Measurements from ENCODE around the gene GLO1. TPM values are rescaled to one million over a fixed set of nuclear protein-coding genes. Genes with fewer than 3 reads are reported as not detected.

The GLO1 gene
- total RNA-seq, 2 experiments from 2014 or later = 88.8 to 90.7 TPM

DNA sequence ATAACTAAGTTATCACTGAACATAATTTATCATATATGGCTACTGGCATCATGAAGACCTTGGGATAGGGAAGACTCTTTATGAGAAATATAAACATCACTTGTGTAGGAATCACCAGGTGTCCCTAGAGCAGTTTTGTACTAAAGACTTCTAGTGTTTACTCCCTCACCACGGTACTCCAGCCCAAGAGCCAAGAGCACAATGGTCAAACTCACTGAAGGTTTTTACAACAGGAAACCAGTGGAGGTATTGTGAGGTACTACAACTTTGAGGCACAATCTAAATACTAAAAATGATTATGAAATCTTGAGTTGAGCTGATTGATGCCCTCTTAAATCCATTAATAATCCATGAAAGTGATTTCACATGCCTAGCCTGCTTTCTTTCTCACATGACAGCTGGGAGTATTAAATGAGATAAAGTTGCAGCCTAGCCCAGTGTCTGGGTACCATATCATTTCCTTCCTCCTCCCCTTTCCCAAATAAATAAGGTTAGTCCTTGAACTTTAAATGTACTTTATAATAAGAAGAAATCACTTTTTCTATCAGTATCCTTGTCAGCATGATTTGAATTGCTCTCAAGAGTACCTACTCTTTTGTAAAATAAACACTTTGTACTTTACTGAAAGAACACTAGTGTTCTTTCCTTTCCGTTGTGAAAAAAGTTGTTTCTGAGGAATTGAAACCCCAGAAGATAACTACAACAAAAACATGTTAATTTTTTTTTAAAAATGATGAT lies 26.5 kb downstream of the GLO1 start:
- no peak overlapping the region for H3K27ac Mint-ChIP-seq
- peaks cover 47% of the 10 kb centered on the region for H3K36me3 Mint-ChIP-seq
- POLR2A ChIA-PET = interaction anchor here (0.6 kb wide), 1 partner anchor 32 kb away, joined by 4 read pairs; no protein-coding TSS in a partner anchor
- H3K9me3 Mint-ChIP-seq = peaks cover 3% of the 10 kb centered on the region
- DNase-seq (no peak), ATAC-seq (ENCODE audit: low read depth) (no peak)
- H3K4me3 Mint-ChIP-seq = no peak overlapping the region
- H3K27me3 Mint-ChIP-seq = no peaks in the 10 kb centered on the region
- H3K4me1 Mint-ChIP-seq = peaks cover 25% of the 10 kb centered on the region

DNA sequence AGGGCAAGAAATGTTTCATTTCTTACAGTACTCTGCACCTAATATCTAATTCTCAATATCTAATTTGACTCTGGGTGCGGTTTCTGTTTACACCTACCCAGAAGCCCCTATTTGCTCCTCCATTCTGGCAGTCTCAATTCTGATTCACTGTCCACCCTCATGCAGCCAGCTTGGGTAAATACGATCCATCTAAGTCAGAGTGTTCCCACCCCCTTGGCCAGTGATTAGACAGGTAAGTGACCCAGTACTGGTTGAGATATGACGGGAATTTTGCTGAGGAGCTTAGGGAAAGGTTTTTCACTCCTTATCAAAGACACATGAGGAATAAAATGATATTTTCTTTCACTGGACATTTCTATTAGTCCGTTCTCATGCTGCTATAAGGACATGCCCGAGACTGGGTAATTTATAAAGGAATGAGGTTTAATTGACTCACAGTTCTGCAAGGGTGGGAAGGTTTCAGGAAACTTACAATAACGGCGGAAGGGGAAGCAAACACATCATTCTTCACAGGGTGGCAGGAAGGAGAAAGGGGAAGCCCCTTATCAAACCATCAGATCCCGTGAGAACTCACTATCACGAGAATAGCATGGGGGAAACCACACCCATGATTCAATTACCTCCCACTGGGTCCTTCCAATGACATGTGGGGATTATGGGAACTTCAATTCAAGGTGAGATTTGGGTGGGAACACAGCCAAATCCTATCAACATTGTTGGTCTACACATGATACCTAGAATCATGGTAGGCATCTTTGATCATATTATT lies 29.4 kb downstream of the GLO1 start:
- POLR2A ChIA-PET = interaction anchor here (0.8 kb wide), 1 partner anchor 29 kb away, joined by 3 read pairs; the partner anchor contains the start of gene GLO1
- H3K27me3 Mint-ChIP-seq = no peaks in the 10 kb centered on the region
- H3K27ac Mint-ChIP-seq = peak overlapping the region; percentile 52
- H3K9me3 Mint-ChIP-seq = peaks cover 3% of the 10 kb centered on the region
- peaks cover 23% of the 10 kb centered on the region for H3K4me1 Mint-ChIP-seq
- ATAC-seq (ENCODE audit: low read depth) (no peak), DNase-seq (no peak)
- H3K4me3 Mint-ChIP-seq = no peak overlapping the region
- peaks cover 40% of the 10 kb centered on the region for H3K36me3 Mint-ChIP-seq

DNA sequence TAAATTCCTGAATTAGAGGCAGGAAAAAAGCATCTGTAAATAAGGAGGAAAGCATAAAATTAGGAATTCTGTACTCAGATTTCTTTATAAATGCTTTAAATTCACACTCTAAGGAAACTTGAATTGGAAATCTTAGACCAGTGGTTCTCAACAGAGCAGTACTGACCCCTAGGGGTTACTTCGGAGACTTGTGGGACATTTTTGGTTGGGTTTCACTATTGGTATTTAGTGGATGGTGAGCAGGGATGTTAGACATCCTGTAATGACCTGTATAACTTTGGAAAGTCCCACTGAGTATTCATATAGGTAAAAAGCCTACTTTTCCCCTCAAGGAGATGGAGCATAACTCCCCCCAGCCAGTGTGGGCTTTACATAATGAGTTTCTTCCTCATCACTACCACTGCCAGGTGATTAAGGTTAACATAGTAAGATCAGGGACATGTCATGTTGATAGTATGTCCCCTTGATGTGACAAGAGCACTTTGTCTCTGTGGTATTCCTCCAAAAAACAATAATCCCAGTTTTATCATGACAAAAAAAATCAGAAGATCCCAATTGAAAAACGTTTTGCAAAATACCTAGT lies 31.0 kb downstream of the GLO1 start:
- POLR2A ChIA-PET = no interaction called here
- DNase-seq = no peak
- Mint-ChIP-seq H3K4me3 (no peak overlapping the region), H3K9me3 (peaks cover 3% of the 10 kb centered on the region), H3K27ac (no peak overlapping the region), H3K36me3 (peaks cover 33% of the 10 kb centered on the region), H3K4me1 (peaks cover 21% of the 10 kb centered on the region), H3K27me3 (no peaks in the 10 kb centered on the region)
- ATAC-seq (ENCODE audit: low read depth) = peak; percentile 86

DNA sequence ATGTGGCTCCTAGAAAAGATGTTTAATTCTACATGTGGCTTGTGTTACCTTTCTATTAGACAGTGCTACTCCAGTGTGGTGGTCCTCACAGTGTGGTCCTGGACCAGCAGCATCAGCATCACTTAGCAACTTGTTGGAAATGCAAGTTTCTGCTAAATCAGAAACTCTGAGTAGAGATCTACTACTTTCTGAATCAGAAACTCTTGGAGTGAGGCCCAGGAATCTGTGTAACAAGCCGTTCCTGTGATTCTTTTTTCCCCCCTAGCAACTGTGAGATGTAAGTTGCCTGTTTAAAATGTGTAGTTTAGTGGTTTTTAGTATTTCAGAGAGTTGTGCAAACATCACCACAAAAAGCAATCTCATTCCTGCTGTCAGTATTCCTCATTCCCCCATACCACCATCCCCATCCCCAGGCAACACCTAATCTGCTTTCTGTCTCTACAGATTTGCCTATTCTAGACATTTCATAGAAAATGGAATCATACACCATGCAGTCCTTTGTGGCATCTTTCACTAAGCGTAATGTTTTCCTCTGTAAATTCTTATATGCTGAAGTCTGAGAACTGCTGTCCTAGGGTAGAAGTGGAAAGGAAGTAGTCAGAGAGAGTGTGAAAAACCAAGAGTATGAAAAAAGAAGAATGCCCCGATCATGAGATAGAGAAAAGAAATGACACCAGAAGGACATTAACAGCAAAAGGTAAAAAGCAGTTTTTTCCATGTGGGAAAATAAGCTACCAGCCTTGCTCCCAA lies 44.4 kb downstream of the GLO1 start:
- H3K27ac Mint-ChIP-seq = no peak overlapping the region
- H3K27me3 Mint-ChIP-seq = no peaks in the 10 kb centered on the region
- H3K9me3 Mint-ChIP-seq = no peaks in the 10 kb centered on the region
- H3K4me1 Mint-ChIP-seq = no peaks in the 10 kb centered on the region
- POLR2A ChIA-PET = no interaction called here
- ATAC-seq (ENCODE audit: low read depth) = no peak
- DNase-seq = no peak
- H3K4me3 Mint-ChIP-seq = no peak overlapping the region
- peaks cover 11% of the 10 kb centered on the region for H3K36me3 Mint-ChIP-seq

DNA sequence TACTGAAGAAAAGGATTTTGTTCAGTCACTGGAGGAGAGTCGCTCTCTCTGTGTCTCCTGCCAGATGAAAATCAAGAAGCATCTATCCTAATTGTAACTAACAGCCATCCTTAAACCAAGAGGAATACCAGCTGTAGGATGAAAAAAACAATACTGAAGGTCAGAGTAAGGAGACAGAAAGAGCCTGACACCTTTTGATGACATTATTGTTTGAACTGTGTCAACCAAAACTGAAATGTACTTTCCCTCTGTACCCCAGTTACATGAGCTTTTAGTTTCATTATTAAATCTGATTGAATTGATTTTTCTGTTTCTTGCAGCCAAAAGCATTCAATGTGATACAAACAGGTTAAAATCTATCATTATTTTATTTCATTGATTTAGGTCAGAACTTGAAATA lies 46.0 kb downstream of the GLO1 start:
- Mint-ChIP-seq H3K4me1 (no peaks in the 10 kb centered on the region), H3K4me3 (no peak overlapping the region), H3K27ac (no peak overlapping the region), H3K9me3 (no peaks in the 10 kb centered on the region), H3K36me3 (peaks cover 9% of the 10 kb centered on the region), H3K27me3 (no peaks in the 10 kb centered on the region)
- DNase-seq = no peak
- ATAC-seq (ENCODE audit: low read depth) = no peak
- POLR2A ChIA-PET = no interaction called here

DNA sequence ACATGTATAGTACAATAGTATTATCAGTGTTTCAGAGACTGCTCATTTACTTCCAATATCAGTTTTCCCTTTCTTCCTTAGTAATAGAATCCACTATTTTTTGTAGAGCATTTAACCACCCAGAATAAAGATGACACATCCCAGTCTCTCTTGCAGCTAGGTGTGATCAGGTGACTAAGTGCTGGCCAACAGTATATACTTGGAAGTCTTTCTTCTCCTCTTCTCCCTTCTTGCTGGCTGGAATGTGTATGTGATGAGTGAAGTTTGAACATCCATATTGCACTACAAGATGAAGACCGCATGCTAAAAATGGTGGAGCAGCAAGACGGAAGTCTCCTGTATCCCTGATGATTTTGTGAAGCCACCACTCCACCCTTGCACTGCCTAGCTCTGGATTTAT lies 48.7 kb downstream of the GLO1 start:
- peaks cover 8% of the 10 kb centered on the region for H3K36me3 Mint-ChIP-seq
- POLR2A ChIA-PET = no interaction called here
- no peak overlapping the region for H3K27ac Mint-ChIP-seq
- H3K4me3 Mint-ChIP-seq = no peak overlapping the region
- no peaks in the 10 kb centered on the region for H3K4me1 Mint-ChIP-seq
- no peaks in the 10 kb centered on the region for H3K27me3 Mint-ChIP-seq
- ATAC-seq (ENCODE audit: low read depth) (no peak), DNase-seq (no peak)
- peaks cover 4% of the 10 kb centered on the region for H3K9me3 Mint-ChIP-seq

DNA sequence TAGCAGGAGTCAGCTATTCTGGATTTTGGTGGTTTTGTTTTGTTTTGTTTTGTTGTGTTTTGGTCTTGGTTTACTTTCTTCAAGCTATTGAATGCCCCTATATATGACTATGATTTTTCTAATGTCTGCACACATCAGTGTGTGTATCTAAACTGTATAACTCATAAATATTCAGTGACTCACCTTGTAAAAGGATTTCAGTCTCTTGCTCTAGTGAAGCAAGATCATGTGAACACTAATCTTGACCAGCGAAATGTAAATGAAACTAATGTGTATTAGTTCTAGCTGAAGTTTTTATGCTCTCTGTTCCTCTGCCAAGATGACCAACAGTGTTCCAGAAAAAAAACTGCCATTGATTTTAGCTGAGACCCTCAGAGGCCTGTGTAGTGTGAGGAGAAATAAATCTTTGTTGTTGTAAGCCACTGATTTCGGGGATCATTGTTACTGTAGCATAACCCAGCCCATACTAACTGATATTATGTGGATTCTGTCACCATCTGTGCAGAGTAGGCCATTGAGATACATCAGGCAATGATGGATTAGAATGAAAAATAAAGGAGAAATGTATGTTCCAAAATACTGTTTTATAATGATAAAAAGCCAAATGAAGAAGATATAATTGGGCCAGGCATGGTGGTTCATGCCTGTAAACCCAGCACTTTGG lies 51.7 kb downstream of the GLO1 start:
- Mint-ChIP-seq H3K27me3 (no peaks in the 10 kb centered on the region), H3K36me3 (peaks cover 8% of the 10 kb centered on the region), H3K4me1 (no peaks in the 10 kb centered on the region), H3K4me3 (no peak overlapping the region), H3K27ac (no peak overlapping the region), H3K9me3 (peaks cover 4% of the 10 kb centered on the region)
- POLR2A ChIA-PET = no interaction called here
- DNase-seq = no peak
- no peak for ATAC-seq (ENCODE audit: low read depth)

DNA sequence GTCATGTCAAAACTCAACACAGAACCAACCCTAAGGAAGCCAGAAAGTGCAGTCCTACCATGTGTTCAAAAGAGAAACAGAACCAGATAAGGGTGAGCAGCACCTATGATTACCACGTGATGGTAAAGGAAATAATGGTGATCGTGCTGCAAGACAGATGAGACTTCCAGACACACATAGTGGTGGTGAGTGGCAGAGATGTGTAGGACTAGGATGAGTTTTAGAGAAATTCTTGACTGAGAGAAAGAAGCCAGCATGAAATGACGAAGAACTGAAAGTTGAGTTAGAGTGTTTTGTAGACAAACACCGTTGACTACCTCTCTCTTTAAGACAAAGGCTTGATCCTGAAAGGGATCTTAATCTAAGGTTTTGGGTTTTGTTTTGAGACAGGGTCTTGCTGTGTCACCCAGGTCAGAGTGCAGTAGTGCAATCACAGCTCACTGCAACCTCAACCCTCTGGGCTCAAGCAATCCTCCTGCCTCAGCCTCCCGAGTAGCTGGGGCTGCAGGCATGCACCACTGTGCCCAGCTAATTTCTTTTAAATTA lies 52.7 kb downstream of the GLO1 start:
- Mint-ChIP-seq H3K4me3 (no peak overlapping the region), H3K27me3 (no peaks in the 10 kb centered on the region), H3K27ac (no peak overlapping the region), H3K9me3 (peaks cover 4% of the 10 kb centered on the region), H3K4me1 (no peaks in the 10 kb centered on the region), H3K36me3 (peaks cover 8% of the 10 kb centered on the region)
- ATAC-seq (ENCODE audit: low read depth) = no peak
- POLR2A ChIA-PET = no interaction called here
- DNase-seq = no peak

DNA sequence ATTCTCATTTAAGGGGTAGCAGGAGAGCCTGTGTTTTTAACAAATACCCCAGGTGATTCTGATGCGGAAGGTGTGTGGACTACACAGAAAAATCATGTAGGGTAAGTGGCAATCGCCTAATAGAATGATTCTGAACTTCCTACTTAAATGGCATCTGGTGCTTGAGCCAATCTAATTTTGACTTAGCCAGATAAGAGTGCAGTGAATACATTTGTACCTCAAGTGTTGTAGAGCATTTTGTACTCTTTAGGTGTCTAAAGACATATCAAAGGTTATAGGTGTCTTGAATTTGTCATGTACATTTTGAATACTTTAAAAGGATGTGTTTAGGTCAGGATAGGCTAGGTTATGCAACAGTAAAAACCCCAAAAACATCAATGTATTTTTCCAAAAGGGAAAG lies 53.2 kb downstream of the GLO1 start:
- H3K4me1 Mint-ChIP-seq = no peaks in the 10 kb centered on the region
- no peaks in the 10 kb centered on the region for H3K27me3 Mint-ChIP-seq
- no peak overlapping the region for H3K4me3 Mint-ChIP-seq
- DNase-seq (no peak), ATAC-seq (ENCODE audit: low read depth) (no peak)
- no peak overlapping the region for H3K27ac Mint-ChIP-seq
- POLR2A ChIA-PET = no interaction called here
- H3K36me3 Mint-ChIP-seq = peaks cover 8% of the 10 kb centered on the region
- peaks cover 4% of the 10 kb centered on the region for H3K9me3 Mint-ChIP-seq

DNA sequence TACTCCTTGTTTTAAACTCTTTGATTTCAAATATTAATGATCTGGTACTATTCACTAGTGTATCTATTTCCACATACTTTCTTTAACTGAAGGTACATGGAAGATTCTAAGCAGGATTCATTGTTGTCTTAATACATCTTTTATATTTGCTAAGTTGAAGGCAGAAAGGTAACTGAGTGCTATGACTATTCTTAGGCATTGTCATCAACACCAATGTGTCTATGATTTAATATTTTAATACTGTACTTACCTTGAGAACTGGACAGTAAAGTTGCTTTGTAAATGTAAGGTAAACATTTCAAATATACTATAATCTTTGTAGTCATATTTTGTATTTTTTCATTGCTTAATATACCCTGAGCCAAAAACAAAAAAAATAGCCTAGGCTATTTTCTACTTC lies 54.3 kb downstream of the GLO1 start:
- H3K36me3 Mint-ChIP-seq = peaks cover 6% of the 10 kb centered on the region
- H3K9me3 Mint-ChIP-seq = peaks cover 4% of the 10 kb centered on the region
- POLR2A ChIA-PET = no interaction called here
- no peak overlapping the region for H3K27ac Mint-ChIP-seq
- H3K4me1 Mint-ChIP-seq = no peaks in the 10 kb centered on the region
- no peak overlapping the region for H3K4me3 Mint-ChIP-seq
- ATAC-seq (ENCODE audit: low read depth) (no peak), DNase-seq (no peak)
- H3K27me3 Mint-ChIP-seq = no peaks in the 10 kb centered on the region

DNA sequence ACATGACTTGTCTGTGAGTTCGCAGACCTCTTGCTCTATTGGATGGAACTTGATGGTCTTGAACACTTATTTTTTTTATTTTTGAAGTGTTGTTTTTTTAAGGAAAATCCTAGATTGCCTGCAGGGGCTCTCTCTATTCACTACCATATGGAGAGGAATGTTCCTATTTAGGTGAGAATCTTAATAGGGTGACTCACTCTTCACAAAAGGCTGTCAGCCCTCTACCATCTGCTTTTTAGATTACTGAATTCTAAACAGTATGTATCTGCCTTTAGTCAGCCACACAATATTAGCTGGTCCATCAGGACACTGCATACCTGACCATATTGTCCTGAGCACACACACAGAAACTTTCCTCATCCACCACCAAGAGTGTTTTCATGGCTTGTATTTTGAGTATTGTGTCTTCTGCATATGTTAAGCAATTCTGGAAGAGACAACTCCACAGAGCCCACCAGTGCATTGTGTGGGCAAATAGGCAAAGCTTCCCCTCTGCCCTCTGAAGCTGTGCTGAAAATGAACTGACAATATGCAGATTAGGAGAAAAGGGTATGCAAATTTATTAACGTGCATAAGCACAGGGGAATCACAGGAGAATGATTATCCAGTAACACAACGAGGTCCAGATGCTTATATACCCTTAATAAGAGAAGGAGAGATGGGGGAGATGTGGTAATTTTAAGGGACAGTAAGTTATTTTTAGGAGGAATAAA lies 56.6 kb downstream of the GLO1 start:
- H3K4me3 Mint-ChIP-seq = no peak overlapping the region
- no peaks in the 10 kb centered on the region for H3K27me3 Mint-ChIP-seq
- DNase-seq (no peak), ATAC-seq (ENCODE audit: low read depth) (no peak)
- POLR2A ChIA-PET = no interaction called here
- H3K27ac Mint-ChIP-seq = no peak overlapping the region
- H3K4me1 Mint-ChIP-seq = peaks cover 3% of the 10 kb centered on the region
- H3K36me3 Mint-ChIP-seq = peaks cover 5% of the 10 kb centered on the region
- H3K9me3 Mint-ChIP-seq = peaks cover 2% of the 10 kb centered on the region

DNA sequence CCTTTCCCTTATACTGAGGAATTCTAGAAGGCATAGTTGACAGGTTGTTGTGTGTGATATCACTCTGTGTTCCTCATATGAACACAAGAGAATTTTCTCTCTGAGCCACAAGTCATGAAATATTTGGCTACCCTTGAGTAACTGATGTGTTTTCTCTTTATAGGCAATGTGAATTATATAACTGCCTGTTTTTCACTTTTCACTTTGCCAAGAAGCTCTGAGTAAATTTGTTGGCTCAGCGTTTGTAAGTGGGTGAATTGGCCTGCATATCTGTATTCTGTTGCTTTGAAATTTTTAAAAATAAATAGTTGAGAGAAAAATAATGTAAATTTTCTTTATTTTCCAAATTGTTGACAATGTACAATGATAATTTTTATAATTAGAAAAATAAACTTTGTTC lies 58.0 kb downstream of the GLO1 start:
- peaks cover 8% of the 10 kb centered on the region for H3K4me1 Mint-ChIP-seq
- ATAC-seq (ENCODE audit: low read depth) (no peak), DNase-seq (no peak)
- POLR2A ChIA-PET = no interaction called here
- no peaks in the 10 kb centered on the region for H3K9me3 Mint-ChIP-seq
- H3K4me3 Mint-ChIP-seq = no peak overlapping the region
- peaks cover 2% of the 10 kb centered on the region for H3K36me3 Mint-ChIP-seq
- H3K27ac Mint-ChIP-seq = no peak overlapping the region
- H3K27me3 Mint-ChIP-seq = no peaks in the 10 kb centered on the region
